Prostate gland (tissue), 2 donors: ENCODE measurements around the gene DCC. TPM values are rescaled to one million over a fixed set of nuclear protein-coding genes. Genes with fewer than 3 reads are reported as not detected.

Experiments used
- DNase-seq: peaks from one replicate; pipeline ENCODE4 v3.0.0-alpha.2; 2019; ENCODE audit warnings: low spot score
- H3K27ac ChIP-seq, 2 donors: fragments of 200-600 bp; sonication (generic); 2 replicates each; pipeline ENCODE4 v1.5.1; 2017 to 2019
- H3K27me3 ChIP-seq: fragments of 200-600 bp; sonication (generic); replicated peaks from 2 replicates; pipeline ENCODE4 v1.5.1; 2019; ENCODE audit not compliant: insufficient read depth
- H3K36me3 ChIP-seq, 2 donors: fragments of 200-600 bp; sonication (generic); 1 replicate in 1 of 2; 2 replicates in 1 of 2; pipeline versions ENCODE4 v1.5.1 to v1.8.1; 2017 to 2019
- H3K4me1 ChIP-seq: fragments of 200-600 bp; sonication (generic); replicated peaks from 2 replicates; pipeline ENCODE4 v1.5.1; 2019
- H3K4me3 ChIP-seq, 2 donors: fragments of 200-600 bp; sonication (generic); 2 replicates each; pipeline ENCODE4 v1.5.1; 2017 to 2019
- H3K9me3 ChIP-seq: fragments of 200-600 bp; sonication (generic); 2 replicates; pipeline ENCODE4 v1.5.1; 2017
- POLR2A ChIP-seq: fragments of 450-650 bp; IDR thresholded peaks from one replicate; pipeline ENCODE4 v1.6.1; 2016; ENCODE audit warnings: antibody characterized with exemption, mild to moderate bottlenecking
- POLR2AphosphoS5 ChIP-seq: sonication (generic); formaldehyde crosslinking; IDR thresholded peaks from one replicate; pipeline ENCODE4 v1.6.1; 2017; ENCODE audit warnings: antibody characterized with exemption
- WGBS: methylation state at CpG from one replicate; pipeline ENCODE4 v1.1.5; 2018; 5-methylcytosine and 5-hydroxymethylcytosine counted together
- intact Hi-C: fragments of 100-400 bp; cut with DNase I; formaldehyde crosslinking; loops from one replicate; pipeline ENCODE4 v1.14.2; 2022
- total RNA-seq, 2 donors: library from RNA; depleted of rRNA; stranded (reverse); fragments of >200 nt; gene quantifications; one replicate each; pipeline ENCODE4 v1.1.0, GENCODE V29; 2016
- TF ChIP-seq, protein P1 (sequence below), 4 experiments: fragments of 200-600 bp in 2 of 4; fragments of 450-650 bp in 2 of 4; sonication (generic) in 2 of 4; IDR thresholded peaks; 1 replicate in 3 of 4; 2 replicates in 1 of 4; pipeline ENCODE4 v1.5.1; 2016 to 2019; ENCODE audit warnings: antibody characterized with exemption in 4 of 4, mild to moderate bottlenecking in 2 of 4, moderate library complexity in 2 of 4

DCC gene, protein sequence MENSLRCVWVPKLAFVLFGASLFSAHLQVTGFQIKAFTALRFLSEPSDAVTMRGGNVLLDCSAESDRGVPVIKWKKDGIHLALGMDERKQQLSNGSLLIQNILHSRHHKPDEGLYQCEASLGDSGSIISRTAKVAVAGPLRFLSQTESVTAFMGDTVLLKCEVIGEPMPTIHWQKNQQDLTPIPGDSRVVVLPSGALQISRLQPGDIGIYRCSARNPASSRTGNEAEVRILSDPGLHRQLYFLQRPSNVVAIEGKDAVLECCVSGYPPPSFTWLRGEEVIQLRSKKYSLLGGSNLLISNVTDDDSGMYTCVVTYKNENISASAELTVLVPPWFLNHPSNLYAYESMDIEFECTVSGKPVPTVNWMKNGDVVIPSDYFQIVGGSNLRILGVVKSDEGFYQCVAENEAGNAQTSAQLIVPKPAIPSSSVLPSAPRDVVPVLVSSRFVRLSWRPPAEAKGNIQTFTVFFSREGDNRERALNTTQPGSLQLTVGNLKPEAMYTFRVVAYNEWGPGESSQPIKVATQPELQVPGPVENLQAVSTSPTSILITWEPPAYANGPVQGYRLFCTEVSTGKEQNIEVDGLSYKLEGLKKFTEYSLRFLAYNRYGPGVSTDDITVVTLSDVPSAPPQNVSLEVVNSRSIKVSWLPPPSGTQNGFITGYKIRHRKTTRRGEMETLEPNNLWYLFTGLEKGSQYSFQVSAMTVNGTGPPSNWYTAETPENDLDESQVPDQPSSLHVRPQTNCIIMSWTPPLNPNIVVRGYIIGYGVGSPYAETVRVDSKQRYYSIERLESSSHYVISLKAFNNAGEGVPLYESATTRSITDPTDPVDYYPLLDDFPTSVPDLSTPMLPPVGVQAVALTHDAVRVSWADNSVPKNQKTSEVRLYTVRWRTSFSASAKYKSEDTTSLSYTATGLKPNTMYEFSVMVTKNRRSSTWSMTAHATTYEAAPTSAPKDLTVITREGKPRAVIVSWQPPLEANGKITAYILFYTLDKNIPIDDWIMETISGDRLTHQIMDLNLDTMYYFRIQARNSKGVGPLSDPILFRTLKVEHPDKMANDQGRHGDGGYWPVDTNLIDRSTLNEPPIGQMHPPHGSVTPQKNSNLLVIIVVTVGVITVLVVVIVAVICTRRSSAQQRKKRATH (N-terminal part only)
- total RNA-seq, result 1 to 10 TPM in 1 of 2 donors, under 1 TPM in 1; 0.55 to 3.7 TPM

- no peak within 1 kb of the TSS for H3K27ac ChIP-seq
- peaks cover 11% of the 10 kb centered on the region for H3K27me3 ChIP-seq
- no peaks in the 10 kb centered on the region for H3K36me3 ChIP-seq
- H3K9me3 ChIP-seq, result no peaks in the 10 kb centered on the region
- no peak within 1 kb of the TSS for H3K4me3 ChIP-seq
- intact Hi-C loops, result loop anchor here (5.0 kb wide), 1 partner anchor 332 kb away; no protein-coding TSS in a partner anchor
- H3K4me1 ChIP-seq, result no peaks in the 10 kb centered on the region
- TF ChIP-seq POLR2A (no peak), POLR2AphosphoS5 (no peak)
- TF ChIP-seq, protein P1, sequence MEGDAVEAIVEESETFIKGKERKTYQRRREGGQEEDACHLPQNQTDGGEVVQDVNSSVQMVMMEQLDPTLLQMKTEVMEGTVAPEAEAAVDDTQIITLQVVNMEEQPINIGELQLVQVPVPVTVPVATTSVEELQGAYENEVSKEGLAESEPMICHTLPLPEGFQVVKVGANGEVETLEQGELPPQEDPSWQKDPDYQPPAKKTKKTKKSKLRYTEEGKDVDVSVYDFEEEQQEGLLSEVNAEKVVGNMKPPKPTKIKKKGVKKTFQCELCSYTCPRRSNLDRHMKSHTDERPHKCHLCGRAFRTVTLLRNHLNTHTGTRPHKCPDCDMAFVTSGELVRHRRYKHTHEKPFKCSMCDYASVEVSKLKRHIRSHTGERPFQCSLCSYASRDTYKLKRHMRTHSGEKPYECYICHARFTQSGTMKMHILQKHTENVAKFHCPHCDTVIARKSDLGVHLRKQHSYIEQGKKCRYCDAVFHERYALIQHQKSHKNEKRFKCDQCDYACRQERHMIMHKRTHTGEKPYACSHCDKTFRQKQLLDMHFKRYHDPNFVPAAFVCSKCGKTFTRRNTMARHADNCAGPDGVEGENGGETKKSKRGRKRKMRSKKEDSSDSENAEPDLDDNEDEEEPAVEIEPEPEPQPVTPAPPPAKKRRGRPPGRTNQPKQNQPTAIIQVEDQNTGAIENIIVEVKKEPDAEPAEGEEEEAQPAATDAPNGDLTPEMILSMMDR (IDR thresholded peaks at IDR 0.05), result no peak
- DNase-seq, result peak; percentile 19
- under 1% methylated on average over 27 of the region's 27 CpGs for WGBS
Measured at GRCh38 chr18:52339891-52340371, at the start of gene DCC. Gene DCC (plus strand): TSS chr18:52340197. CDS start chr18:52340788, 591 bp downstream.

DNA sequence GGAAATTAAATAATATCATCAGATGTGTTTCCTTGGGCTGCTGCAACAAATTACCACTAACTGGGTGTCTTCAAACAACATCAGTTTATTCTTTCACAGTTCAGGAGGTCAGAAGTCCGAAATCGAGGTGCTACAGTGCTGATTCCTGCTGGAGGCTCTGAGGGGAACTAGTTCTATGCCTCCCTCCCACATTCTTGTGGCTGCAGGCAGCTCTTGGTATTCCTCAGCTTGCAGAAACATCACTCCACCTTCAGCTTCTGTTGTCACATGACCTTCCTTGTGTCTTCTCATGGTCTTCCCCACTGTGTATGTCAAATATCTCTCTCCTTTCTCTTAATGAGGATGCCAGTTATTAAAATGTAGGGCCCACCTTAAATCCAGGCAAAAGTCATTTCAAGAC, 29.3 kb upstream of the DCC start:
- no peak overlapping the region for H3K4me3 ChIP-seq
- no peaks in the 10 kb centered on the region for H3K36me3 ChIP-seq
- H3K27me3 ChIP-seq, result no peaks in the 10 kb centered on the region
- no peak for TF ChIP-seq POLR2A
- TF ChIP-seq, protein P1 (IDR thresholded peaks at IDR 0.05), result no peak
- no peak for TF ChIP-seq POLR2AphosphoS5
- 74% methylated on average over 2 of the region's 2 CpGs for WGBS
- H3K4me1 ChIP-seq, result no peaks in the 10 kb centered on the region
- no peak overlapping the region for H3K27ac ChIP-seq
- H3K9me3 ChIP-seq, result no peaks in the 10 kb centered on the region
- intact Hi-C loops, result no loop called here
- DNase-seq, result no peak

GRCh38 chr18:52311331-52311730, 28.7 kb upstream of the DCC start:
- Histone ChIP-seq H3K9me3 (no peaks in the 10 kb centered on the region), H3K36me3 (no peaks in the 10 kb centered on the region), H3K27me3 (no peaks in the 10 kb centered on the region), H3K4me3 (no peak overlapping the region), H3K4me1 (no peaks in the 10 kb centered on the region), H3K27ac (no peak overlapping the region)
- 64% methylated on average over 2 of the region's 2 CpGs for WGBS
- intact Hi-C loops, result no loop called here
- TF ChIP-seq, protein P1 (IDR thresholded peaks at IDR 0.05), result no peak
- no peak for DNase-seq

- DNase-seq, result no peak
- Histone ChIP-seq H3K4me1 (no peaks in the 10 kb centered on the region), H3K9me3 (no peaks in the 10 kb centered on the region), H3K27me3 (no peaks in the 10 kb centered on the region), H3K36me3 (no peaks in the 10 kb centered on the region), H3K27ac (no peak overlapping the region), H3K4me3 (no peak overlapping the region)
- intact Hi-C loops, result no loop called here
- TF ChIP-seq, protein P1 (IDR thresholded peaks at IDR 0.05), result no peak
- TF ChIP-seq POLR2A, result no peak
- TF ChIP-seq POLR2AphosphoS5, result no peak
Measured at GRCh38 chr18:52312346-52312745, 27.7 kb upstream of the DCC start.
